HG03575 (cell line): ENCODE data around the gene TRIM60.
"Not testable (repeated sequence)": the region's sequence is repeated elsewhere in the genome, so short reads cannot be mapped to it uniquely, and the experiment has no call there.

ENCODE experiments used
- ATAC-seq: cut with Tn5 transposase; IDR thresholded peaks from one replicate; pipeline ENCODE4 v1.9.1; 2021; ENCODE audit not compliant: unreplicated experiment, insufficient number of reproducible peaks, low FRiP score; ENCODE audit errors: extremely low read depth

Gene TRIM60

DNA sequence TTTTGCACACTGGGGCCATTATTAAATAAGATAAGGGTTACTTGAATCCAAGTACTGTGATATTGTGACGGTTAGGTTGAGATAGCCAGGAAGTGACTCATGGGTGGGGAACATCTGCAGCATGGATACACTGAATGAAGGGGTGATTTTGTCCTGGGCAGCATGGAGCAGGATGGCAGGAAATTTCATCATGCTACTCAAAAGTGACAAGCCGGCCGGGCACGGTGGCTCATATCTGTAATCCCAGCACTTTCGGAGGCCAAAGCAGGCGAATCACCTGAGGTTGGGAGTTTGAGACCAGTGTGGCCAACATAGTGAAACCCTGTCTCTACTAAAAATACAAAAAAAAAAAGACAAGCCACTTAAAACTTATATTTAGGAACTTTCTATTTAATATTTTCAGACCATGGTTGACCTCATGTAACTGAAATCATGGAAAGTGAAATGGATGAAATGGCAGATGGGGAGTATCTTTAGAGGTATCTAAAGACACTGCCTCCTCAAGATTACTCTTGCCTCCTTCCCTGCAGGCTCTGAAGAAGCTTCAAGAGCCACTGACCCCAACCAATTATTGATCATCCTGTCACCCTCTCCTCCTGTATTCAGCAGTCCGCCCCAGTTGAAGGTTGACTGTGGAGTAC lies 3.9 kb upstream of the TRIM60 start:
- no peak for ATAC-seq

DNA sequence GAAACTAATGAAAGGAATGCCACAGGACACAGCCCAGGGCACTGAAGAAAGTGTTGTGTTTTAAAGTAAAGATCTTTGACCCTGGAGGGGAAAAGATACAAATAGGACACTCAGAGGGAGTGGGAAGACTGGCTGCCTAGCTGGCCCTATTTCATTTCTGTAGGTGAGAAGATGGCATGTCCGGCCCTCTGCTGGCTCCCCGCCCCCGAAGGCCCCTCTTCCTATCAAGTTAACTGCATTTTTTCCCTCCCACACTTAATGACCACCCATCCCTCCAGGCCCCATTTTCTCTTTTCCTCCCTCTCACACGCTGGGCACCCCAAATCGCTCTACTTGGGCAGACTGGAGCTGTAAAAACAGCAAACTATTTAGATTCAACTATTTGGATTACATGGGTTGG lies 16.4 kb downstream of the TRIM60 start:
- ATAC-seq, result no peak

DNA sequence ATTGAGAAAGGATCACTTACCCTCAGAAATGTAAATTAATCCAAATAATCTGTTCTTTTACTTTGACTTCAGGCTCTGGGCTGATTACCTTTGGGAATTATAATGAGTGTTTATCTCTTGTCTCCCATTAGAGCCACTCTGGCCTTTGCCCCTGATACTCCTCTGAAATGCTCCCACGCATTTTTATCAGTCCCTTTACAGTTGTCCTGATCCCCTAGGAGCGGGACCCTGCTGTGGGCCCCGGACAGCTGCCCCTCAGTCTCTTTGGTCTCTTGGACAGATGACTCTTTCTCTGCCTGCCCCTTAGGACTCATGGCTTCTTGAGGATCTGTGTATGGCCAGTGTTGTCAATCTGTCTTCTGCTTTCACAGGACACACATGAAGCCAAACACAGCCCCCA lies 20.8 kb downstream of the TRIM60 start:
- ATAC-seq, result no peak

DNA sequence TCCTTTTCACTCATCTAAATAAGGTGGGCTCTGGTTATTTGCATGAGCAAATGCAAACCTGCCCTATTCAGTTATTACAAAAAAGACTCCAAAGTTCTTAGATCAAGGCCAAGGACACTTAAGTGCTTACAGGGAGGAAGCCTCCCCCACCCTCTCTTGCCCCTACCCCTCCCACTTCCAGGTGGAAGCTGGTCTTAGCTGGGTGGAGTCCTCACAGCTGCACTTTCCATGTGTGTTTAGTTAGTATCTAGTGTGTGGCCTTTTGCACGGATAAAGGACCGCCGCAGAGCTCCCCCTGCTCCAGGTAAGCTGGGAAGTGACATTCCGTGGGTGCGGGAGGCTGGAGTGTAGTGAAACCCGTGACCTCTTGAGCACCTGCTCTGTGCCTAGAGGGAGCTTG lies 21.8 kb downstream of the TRIM60 start, which contains the start of gene TRIM75:
Gene TRIM75 (plus strand): TSS at position 222 of the 400 bp plus-strand sequence. CDS start 5,282 bp downstream, outside the sequence.
- no peak for ATAC-seq

DNA sequence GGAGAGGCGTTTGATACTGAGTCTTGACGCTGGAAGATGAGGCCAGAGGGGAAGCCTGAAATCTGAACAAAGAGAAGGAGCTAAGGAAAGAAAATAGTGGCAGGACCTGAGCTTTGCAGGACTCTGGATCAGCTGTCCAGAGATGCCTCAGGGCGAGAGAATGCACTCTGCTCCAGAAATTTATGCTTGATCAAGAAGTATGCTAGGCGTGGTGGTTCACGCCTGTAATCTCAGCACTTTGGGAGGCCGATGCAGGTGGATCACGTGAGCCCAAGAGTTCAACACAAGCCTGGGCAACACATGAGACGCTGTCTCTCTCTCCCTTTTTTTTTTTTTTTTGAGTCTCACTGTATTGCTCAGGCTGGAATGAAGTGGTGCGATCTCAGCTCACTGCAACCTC lies 23.8 kb downstream of the TRIM60 start:
- ATAC-seq, result no peak

DNA sequence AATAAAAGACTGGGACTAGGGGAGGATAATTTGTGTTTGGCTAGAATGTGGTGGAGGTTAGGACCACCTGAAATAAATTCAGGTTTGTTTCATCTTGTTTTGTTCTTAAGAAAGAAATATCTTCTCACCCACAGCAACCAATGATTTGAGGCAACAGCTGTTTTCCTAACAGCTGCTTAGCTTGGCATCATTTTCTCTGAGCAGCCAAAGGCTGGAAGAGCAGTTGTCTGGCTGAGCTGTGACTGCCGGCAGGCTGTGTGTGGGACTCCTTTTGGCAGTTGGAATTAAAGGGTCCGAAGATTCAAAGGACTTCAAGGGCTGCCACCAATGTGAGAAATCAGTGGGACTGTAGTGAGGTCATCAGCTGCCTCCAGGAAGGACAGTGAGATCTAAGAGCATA lies 26.9 kb downstream of the TRIM60 start:
- ATAC-seq, result no peak

DNA sequence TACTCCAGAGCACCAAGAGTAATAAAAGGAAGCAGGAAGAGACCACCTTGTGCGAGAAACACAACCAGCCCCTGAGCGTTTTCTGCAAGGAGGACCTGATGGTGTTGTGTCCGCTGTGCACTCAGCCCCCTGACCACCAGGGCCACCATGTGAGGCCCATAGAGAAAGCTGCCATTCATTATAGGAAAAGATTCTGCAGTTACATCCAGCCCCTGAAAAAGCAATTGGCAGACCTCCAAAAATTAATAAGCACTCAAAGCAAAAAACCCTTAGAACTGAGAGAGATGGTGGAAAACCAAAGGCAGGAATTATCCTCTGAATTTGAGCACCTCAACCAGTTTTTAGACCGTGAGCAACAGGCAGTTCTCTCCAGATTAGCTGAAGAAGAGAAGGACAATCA lies 27.6 kb downstream of the TRIM60 start:
- ATAC-seq, result no peak

DNA sequence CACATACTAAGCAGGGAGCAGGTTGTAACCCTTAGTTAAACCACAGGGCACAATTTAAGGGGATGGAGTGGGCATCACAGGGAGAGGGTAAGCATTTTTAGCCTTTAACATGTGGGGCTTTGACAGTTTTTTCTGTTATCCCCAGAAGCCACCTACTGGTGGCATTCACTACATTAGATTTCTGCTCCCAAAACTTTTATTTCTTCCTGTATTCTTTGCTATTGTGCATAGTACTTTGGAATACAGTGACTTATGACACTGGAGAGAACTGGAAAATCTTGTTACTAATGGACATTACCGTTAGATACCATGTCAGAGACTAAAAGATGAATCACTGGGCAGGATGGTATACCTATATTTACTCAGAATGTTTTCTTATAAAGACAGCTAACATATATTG lies 29.1 kb downstream of the TRIM60 start:
- no peak for ATAC-seq

DNA sequence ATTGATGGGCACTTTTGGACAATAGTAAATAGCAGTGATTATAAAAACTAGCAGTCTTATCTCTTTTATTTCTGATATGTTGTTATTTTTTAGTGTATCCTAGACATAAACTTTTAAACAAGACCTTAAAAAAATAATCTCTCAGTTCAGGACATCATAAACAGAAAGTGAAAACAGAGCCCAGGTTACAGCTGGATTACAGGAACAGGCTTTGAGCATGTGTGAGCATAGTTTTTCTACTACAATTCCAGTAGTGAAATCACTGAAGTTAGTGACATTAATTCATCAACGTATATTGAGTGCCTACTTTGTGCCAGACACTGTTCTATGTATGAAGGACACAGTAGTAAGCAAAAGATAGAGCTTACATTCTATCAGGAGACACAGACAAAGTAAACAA lies 38.8 kb downstream of the TRIM60 start:
- no peak for ATAC-seq

DNA sequence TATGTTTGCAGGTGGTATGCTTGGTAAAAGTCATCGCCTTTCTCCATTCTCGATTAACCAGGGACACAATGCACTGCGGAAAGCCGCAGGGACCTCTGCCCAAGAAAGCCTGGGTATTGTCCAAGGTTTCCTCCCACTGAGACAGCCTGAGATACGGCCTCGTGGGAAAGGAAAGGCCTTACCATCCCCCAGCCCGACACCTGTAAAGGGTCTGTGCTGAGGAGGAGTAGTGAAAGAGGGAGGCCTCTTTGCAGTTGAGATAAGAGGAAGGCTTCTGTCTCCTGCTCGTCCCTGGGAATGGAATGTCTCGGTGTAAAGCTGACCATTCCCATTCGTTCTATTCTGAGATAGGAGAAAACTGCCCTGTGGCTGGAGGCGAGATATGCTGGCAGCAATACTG lies 41.5 kb downstream of the TRIM60 start:
- not testable (repeated sequence) for ATAC-seq

DNA sequence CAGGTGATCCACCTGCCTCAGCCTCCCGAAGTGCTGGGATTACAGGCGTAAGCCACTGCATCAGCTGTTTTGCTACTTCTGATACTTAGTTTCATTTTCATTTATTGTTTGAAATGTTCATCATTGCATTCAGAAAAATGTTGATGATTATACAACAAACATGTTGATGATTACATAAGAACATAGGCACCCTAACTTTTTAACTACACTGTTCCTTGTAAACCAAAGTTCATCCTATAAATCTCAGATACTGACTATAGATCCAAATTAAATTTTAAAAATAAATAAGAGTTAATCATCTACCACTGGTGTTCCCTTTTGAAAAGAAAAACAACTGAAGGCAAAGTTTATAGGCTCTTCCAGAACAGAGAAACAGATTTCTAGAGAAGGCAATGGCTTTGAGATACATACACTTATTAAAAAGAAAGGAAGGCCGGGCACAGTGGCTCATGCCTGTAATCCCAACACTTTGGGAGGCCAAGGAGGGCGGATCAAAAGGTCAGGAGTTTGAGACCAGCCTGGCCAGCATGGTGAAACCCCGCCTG lies 45.3 kb downstream of the TRIM60 start:
- ATAC-seq, result no peak

DNA sequence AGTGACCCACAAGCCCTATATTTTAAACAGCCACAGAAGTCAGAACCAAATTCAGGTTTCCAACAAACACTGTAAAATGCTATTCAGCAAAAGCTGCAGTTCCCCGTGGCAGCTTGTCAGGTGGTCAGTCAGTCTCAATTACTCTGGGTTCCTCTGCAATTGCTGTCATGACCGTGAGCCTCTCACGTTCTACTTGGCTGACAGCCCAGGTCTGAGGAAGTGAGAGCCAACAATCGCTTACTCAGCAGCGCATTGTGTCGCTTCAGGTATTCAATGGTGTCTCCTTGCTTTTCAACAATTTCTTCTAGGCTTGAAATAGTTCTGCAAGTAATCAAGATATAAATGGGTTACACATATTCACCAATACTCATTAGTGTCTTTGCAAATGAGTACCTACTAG lies 47.7 kb downstream of the TRIM60 start:
- no peak for ATAC-seq

DNA sequence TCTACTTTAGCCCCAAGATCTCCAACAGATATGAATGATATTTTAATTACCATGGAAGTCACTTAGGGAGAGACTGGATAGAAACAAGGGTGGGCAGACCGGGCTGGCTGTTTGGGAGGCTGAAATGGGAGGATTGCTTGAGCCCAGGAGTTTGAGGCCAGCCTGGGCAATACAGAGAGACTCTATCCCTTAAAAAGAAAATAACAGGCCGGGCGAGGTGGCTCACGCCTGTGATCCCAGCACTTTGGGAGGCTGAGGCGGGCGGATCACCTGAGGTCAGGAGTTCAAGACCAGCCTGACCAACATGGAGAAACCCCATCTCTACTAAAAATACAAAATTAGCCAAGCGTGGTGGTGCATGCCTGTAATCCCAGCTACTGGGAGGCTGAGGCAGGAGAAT lies 53.0 kb downstream of the TRIM60 start:
- not testable (repeated sequence) for ATAC-seq

DNA sequence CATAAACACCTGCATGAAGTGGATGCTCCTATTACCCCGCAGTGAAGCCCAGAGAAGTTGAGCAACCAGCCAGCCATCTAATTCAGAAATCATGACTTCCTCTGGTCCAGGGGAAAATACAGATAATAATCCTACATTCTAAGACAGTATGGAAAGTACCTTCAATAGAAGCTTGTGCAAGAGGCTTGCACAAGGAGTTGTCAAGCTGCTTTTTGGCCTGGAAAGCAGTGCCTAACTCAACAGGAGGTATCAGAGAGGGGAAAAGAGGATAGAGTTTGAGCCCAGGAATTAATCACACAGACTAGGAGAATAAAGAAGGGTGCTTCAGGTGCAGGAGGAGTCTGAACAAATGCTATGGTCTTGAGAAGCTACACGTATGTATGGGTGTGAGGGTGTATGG lies 54.1 kb downstream of the TRIM60 start:
- no peak for ATAC-seq

DNA sequence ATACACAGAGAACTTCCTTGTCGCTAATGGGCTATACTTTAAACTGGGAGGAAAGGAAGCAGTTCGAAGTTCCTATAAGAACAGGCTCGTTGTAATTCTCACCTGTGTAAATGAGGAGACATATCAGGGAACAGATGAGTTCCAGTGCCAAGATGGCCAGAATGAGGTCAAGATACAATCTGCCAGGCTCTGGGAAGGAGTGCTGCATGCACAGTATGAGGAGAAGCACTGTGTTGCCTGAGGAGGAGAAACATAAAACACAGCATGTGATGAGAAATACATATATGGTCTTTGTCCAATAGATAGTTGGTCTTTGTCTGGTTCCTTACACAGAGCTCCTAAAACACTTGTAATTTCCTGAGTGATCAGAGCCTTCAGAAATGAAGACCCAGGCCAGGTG lies 56.6 kb downstream of the TRIM60 start:
- ATAC-seq, result no peak
